Epithelial cell of esophagus (primary cell): ENCODE results near the gene DOK7.

Source experiments
- DNase-seq: peaks from one replicate; pipeline ENCODE4 v3.0.0; 2010; ENCODE audit warnings: low read depth
- H3K4me3 ChIP-seq: 2 replicates; pipeline ENCODE4 v1.5.1; 2011; ENCODE audit warnings: mild to moderate bottlenecking, low read length, control low read depth
- CTCF ChIP-seq: IDR thresholded peaks from 2 replicates; pipeline ENCODE4 v1.5.1; 2011; ENCODE audit warnings: low read depth, mild to moderate bottlenecking, low read length, control low read depth, inconsistent platforms; ENCODE audit not compliant: insufficient read depth; ENCODE audit errors: missing control alignments

The DOK7 gene

GRCh38 chr4:3434881-3435685, 28.0 kb upstream of the DOK7 start:
- H3K4me3 ChIP-seq, result no peak overlapping the region
- no peak for DNase-seq
- TF ChIP-seq CTCF, result peak; percentile 26

- no peak for TF ChIP-seq CTCF
- DNase-seq, result no peak
- H3K4me3 ChIP-seq, result no peak overlapping the region
Observed at GRCh38 chr4:3435686-3435956, 27.5 kb upstream of the DOK7 start.

GRCh38 chr4:3436048-3436797, 26.9 kb upstream of the DOK7 start:
- peak; percentile 32 for DNase-seq
- H3K4me3 ChIP-seq, result no peak overlapping the region
- no peak for TF ChIP-seq CTCF

GRCh38 chr4:3436798-3437581, 26.1 kb upstream of the DOK7 start:
- H3K4me3 ChIP-seq, result no peak overlapping the region
- DNase-seq, result peak; percentile 98
- no peak for TF ChIP-seq CTCF

- no peak for TF ChIP-seq CTCF
- no peak overlapping the region for H3K4me3 ChIP-seq
- peak; percentile 75 for DNase-seq
Observed at GRCh38 chr4:3437582-3437936, 25.5 kb upstream of the DOK7 start.

GRCh38 chr4:3437998-3438846, 24.9 kb upstream of the DOK7 start:
- TF ChIP-seq CTCF, result no peak
- no peak overlapping the region for H3K4me3 ChIP-seq
- no peak for DNase-seq
